Endothelial cell of umbilical vein (primary cell): ENCODE data around the gene PTCSC3. TPM values are rescaled to one million over a fixed set of nuclear protein-coding genes. Genes with fewer than 3 reads are reported as not detected.

Experiments
- BruUV-seq: library from RNA; stranded (reverse); fragments of 400-500 nt; replicated peaks from 2 replicates; lab custom pipeline; 2021; lab: Mats Ljungman, UMichigan
- CTCF ChIA-PET: fragments of 300-600, 350-600 bp; sonication (Branson Sonifier 250); formaldehyde crosslinking; loops from one replicate; lab custom pipeline; 2021; ENCODE audit warnings: antibody characterized with exemption, inconsistent platforms; lab: Charles Lee
- POLR2A ChIA-PET: fragments of 300-600, 350-600 bp; sonication (Branson Sonifier 250); formaldehyde crosslinking; loops from one replicate; lab custom pipeline; 2021; ENCODE audit warnings: antibody characterized with exemption, inconsistent platforms; lab: Charles Lee
- DNase-seq: peaks from one replicate; pipeline ENCODE4 v3.0.0-alpha.2; 2011; ENCODE audit warnings: low read depth, low spot score
- FAIRE-seq: peaks from 2 replicates; lab custom pipeline; 2011; peaks lifted over from hg19 to GRCh38; lab: Jason Lieb, UNC
- H2AFZ ChIP-seq: 2 replicates; pipeline ENCODE4 v1.6.0; 2012; ENCODE audit warnings: low read depth, low read length, control low read depth, inconsistent platforms
- H3K27ac ChIP-seq: 2 replicates; pipeline ENCODE4 v1.5.1; 2011; ENCODE audit warnings: low read depth, mild to moderate bottlenecking, control low read depth, low read length, moderate library complexity; ENCODE audit not compliant: insufficient read depth
- H3K27me3 ChIP-seq, 2 experiments: 2 replicates each; pipeline versions ENCODE4 v1.6.0 to v1.6.1; 2011; ENCODE audit warnings: low read length in 2 of 2, mixed read lengths in 1 of 2; ENCODE audit not compliant: control insufficient read depth in 2 of 2, insufficient read depth in 2 of 2
- H3K36me3 ChIP-seq, 2 experiments: 2 replicates in 1 of 2; 3 replicates in 1 of 2; pipeline ENCODE4 v1.5.1; 2011; ENCODE audit warnings: low read length in 2 of 2, mild to moderate bottlenecking in 1 of 2, moderate library complexity in 1 of 2; ENCODE audit not compliant: control insufficient read depth in 2 of 2, insufficient read depth in 2 of 2; ENCODE audit errors: extremely low read depth in 1 of 2
- H3K4me1 ChIP-seq: 3 replicates; pipeline ENCODE4 v1.5.1; 2011; ENCODE audit warnings: mild to moderate bottlenecking, low read length; ENCODE audit not compliant: control insufficient read depth, insufficient read depth; ENCODE audit errors: extremely low read depth
- H3K4me2 ChIP-seq: 2 replicates; pipeline ENCODE4 v1.6.1; 2011; ENCODE audit warnings: low read length, control low read depth, mixed read lengths; ENCODE audit not compliant: insufficient read depth
- H3K4me3 ChIP-seq, 3 experiments: fragments of 200-600 bp in 1 of 3; sonication (generic), shearing (Covaris generic) in 1 of 3; replicated peaks in 1 of 3; 2 replicates each; pipeline ENCODE4 v1.5.1; 2011 to 2016; ENCODE audit warnings: control low read depth in 3 of 3, low read length in 3 of 3, mild to moderate bottlenecking in 2 of 3, inconsistent platforms in 1 of 3, low read depth in 1 of 3, moderate library complexity in 1 of 3; ENCODE audit not compliant: insufficient read depth in 1 of 3
- H3K79me2 ChIP-seq: 2 replicates; pipeline ENCODE4 v1.6.0; 2012; ENCODE audit warnings: low read length, inconsistent platforms; ENCODE audit not compliant: control insufficient read depth, insufficient read depth
- H3K9ac ChIP-seq: replicated peaks from 2 replicates; pipeline ENCODE3; 2011; ENCODE audit warnings: low read length, control low read depth; ENCODE audit not compliant: insufficient read depth; ENCODE audit errors: extremely low read depth
- H3K9me1 ChIP-seq: replicated peaks from 3 replicates; pipeline ENCODE4 v1.6.0; 2011; ENCODE audit warnings: mild to moderate bottlenecking, low read length; ENCODE audit not compliant: control insufficient read depth, insufficient read depth; ENCODE audit errors: extremely low read depth
- H3K9me3 ChIP-seq: replicated peaks from 2 replicates; pipeline ENCODE4 v1.5.1; 2012; ENCODE audit warnings: low read length, inconsistent platforms; ENCODE audit not compliant: control insufficient read depth, insufficient read depth
- H4K20me1 ChIP-seq: replicated peaks from 2 replicates; pipeline ENCODE3; 2011; ENCODE audit warnings: mild to moderate bottlenecking, low read length; ENCODE audit not compliant: control insufficient read depth, insufficient read depth; ENCODE audit errors: extremely low read depth
- EZH2 ChIP-seq: IDR thresholded peaks from 2 replicates; pipeline ENCODE4 v1.6.1; 2012; ENCODE audit warnings: borderline replicate concordance, low read depth, mild to moderate bottlenecking, moderate library complexity, low read length, inconsistent platforms; ENCODE audit not compliant: severe bottlenecking
- FOS ChIP-seq: IDR thresholded peaks from 2 replicates; pipeline ENCODE4 v1.6.1; 2011; ENCODE audit warnings: mild to moderate bottlenecking, low read length, moderate library complexity, borderline replicate concordance; ENCODE audit not compliant: insufficient read depth
- GATA2 ChIP-seq: IDR thresholded peaks from 2 replicates; pipeline ENCODE4 v1.7.0; 2011; ENCODE audit warnings: low read depth, mild to moderate bottlenecking, moderate library complexity, mixed read lengths, low read length; ENCODE audit not compliant: insufficient read length, insufficient read depth
- JUN ChIP-seq: IDR thresholded peaks from 2 replicates; pipeline ENCODE4 v1.6.1; 2011; ENCODE audit warnings: borderline replicate concordance, low read depth; ENCODE audit not compliant: insufficient read length, insufficient read depth
- MYC ChIP-seq: IDR thresholded peaks from one replicate; pipeline ENCODE4 v1.6.1; 2011; ENCODE audit warnings: mild to moderate bottlenecking, low read depth, low read length
- POLR2A ChIP-seq: IDR thresholded peaks from 2 replicates; pipeline ENCODE4 v1.6.1; 2012; ENCODE audit warnings: low read depth, mild to moderate bottlenecking, control low read depth, low read length
- POLR2AphosphoS5 ChIP-seq: IDR thresholded peaks from 2 replicates; pipeline ENCODE4 v1.6.1; 2012; ENCODE audit warnings: low read depth, mild to moderate bottlenecking, control low read depth, low read length, moderate library complexity; ENCODE audit not compliant: insufficient read depth
- dilution Hi-C: fragments of 300-500 bp; cut with MboI; formaldehyde crosslinking; loops from one replicate; pipeline ENCODE4 v1.15.0; 2019; ENCODE audit warnings: low sequenced_read_pairs; ENCODE audit not compliant: extremely low pct_ligation_motif_present
- intact Hi-C: fragments of 100-400 bp; cut with micrococcal nuclease; formaldehyde crosslinking; loops from one replicate; pipeline ENCODE4 v1.10.0; 2022
- polyA plus RNA-seq, 4 experiments: library from polyadenylated mRNA; depleted of rRNA in 3 of 4; stranded (reverse) in 3 of 4; unstranded in 1 of 4; fragments of >200 nt; gene quantifications; 2 replicates each; pipeline versions ENCODE4 v1.2.1 to v1.2.3, GENCODE V29; 2011 to 2012; ENCODE audit warnings: missing spikeins in 1 of 4
- total RNA-seq: library from RNA; stranded (reverse); gene quantifications from 2 replicates; pipeline ENCODE4 v1.2.3, GENCODE V29; 2021
- TF ChIP-seq, protein P1 (sequence below), 2 donors: IDR thresholded peaks; 1 replicate in 1 of 2; 2 replicates in 1 of 2; pipeline ENCODE4 v1.5.1; 2011; ENCODE audit warnings: low read length in 2 of 2, mild to moderate bottlenecking in 2 of 2, moderate library complexity in 2 of 2, control low read depth in 1 of 2, inconsistent platforms in 1 of 2, low read depth in 1 of 2; ENCODE audit not compliant: insufficient read depth in 1 of 2; ENCODE audit errors: extremely low read depth in 1 of 2
- TF ChIP-seq, protein P2 (sequence below): IDR thresholded peaks from 2 replicates; pipeline ENCODE4 v1.6.1; 2011; ENCODE audit not compliant: insufficient read depth, insufficient read length

Gene PTCSC3
- total and polyA plus RNA-seq, 2 donors (not counting 3 experiments of a cell fraction or from before 2014, with no cell fraction given) = not detected

DNA sequence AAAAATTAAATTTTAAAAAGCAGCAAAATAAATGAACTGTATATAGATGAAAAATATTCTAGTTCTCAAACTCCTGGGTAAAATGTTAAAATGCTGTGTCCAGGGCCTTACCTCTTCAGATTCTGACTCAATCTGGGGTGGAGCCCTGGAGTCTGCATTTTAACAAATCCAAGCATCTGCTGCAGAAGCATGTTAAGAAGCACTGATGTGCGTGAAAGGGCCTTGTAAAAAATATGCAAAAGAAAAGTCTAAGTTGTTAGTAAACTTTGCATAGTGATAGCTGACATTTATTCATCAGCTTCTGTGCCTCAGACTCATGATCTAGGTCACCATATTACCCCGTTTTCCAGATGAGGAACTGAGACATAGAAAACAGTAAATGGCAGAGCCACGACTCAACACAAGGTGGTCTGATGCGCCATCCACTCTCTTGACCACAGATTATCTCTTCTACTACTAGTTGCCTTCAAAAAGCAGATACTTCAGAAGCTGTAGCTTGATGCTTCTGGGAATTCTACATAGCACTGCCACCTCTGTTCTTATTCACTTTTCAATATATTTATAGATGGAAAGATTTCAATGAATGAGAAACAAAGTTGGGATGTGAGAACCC is 28.0 kb upstream of the PTCSC3 start:
- Histone ChIP-seq H3K9ac (no peak overlapping the region), H3K27me3 (peaks cover 2 to 5% of the 10 kb centered on the region in 2 experiments), H3K4me3 (no peak overlapping the region), H2AFZ (no peak overlapping the region), H3K9me1 (no peaks in the 10 kb centered on the region), H4K20me1 (no peaks in the 10 kb centered on the region), H3K36me3 (no peaks in the 10 kb centered on the region), H3K4me1 (no peaks in the 10 kb centered on the region), H3K27ac (no peak overlapping the region), H3K79me2 (no peaks in the 10 kb centered on the region), H3K4me2 (no peak overlapping the region), H3K9me3 (no peaks in the 10 kb centered on the region)
- FAIRE-seq = no peak
- DNase-seq = no peak
- TF ChIP-seq MYC (no peak), POLR2A (no peak), JUN (no peak), GATA2 (no peak), EZH2 (no peak), FOS (no peak), POLR2AphosphoS5 (no peak)
- TF ChIP-seq, protein P1, sequence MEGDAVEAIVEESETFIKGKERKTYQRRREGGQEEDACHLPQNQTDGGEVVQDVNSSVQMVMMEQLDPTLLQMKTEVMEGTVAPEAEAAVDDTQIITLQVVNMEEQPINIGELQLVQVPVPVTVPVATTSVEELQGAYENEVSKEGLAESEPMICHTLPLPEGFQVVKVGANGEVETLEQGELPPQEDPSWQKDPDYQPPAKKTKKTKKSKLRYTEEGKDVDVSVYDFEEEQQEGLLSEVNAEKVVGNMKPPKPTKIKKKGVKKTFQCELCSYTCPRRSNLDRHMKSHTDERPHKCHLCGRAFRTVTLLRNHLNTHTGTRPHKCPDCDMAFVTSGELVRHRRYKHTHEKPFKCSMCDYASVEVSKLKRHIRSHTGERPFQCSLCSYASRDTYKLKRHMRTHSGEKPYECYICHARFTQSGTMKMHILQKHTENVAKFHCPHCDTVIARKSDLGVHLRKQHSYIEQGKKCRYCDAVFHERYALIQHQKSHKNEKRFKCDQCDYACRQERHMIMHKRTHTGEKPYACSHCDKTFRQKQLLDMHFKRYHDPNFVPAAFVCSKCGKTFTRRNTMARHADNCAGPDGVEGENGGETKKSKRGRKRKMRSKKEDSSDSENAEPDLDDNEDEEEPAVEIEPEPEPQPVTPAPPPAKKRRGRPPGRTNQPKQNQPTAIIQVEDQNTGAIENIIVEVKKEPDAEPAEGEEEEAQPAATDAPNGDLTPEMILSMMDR (IDR thresholded peaks at IDR 0.05; ENCODE audit: extremely low read depth in 1 of 2, insufficient read depth in 1 of 2, low read depth in 1 of 2, low read length in 2 of 2) = no peak
- TF ChIP-seq, protein P2, sequence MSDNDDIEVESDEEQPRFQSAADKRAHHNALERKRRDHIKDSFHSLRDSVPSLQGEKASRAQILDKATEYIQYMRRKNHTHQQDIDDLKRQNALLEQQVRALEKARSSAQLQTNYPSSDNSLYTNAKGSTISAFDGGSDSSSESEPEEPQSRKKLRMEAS = no peak
- intact Hi-C loops = no loop called here
- dilution Hi-C loops = no loop called here
- POLR2A ChIA-PET = no interaction called here
- CTCF ChIA-PET = interaction anchor here (5.1 kb wide), 1 partner anchor 169 kb away, joined by 28 read pairs; no protein-coding TSS in a partner anchor
- no TSS peak for BruUV-seq
